Medulla oblongata (tissue), 1 donor: ENCODE data around the gene CLRN1.

Source experiments
- DNase-seq: peaks from one replicate; pipeline ENCODE4 v3.0.0-alpha.2; 2015; ENCODE audit errors: extremely low spot score

CLRN1 gene

DNA sequence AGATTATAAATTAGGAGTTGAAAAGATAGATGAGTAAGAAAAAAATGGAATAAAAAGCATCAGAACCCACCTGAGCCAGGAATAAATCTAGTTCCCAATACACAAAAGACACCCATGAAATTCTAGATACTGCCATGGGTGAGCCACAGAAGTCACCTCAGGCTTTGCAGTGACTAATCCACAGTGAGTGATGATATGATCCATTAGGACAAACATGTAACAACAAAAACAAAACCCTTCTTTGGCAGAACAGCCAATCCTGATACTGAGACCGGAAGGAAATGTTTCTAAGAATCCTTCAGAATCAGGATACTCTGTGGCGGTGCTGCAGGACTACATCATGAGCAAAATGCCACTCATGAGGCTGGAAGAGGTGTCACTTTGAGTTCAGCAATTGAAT, 52.3 kb downstream of the CLRN1 start:
- no peak for DNase-seq

DNA sequence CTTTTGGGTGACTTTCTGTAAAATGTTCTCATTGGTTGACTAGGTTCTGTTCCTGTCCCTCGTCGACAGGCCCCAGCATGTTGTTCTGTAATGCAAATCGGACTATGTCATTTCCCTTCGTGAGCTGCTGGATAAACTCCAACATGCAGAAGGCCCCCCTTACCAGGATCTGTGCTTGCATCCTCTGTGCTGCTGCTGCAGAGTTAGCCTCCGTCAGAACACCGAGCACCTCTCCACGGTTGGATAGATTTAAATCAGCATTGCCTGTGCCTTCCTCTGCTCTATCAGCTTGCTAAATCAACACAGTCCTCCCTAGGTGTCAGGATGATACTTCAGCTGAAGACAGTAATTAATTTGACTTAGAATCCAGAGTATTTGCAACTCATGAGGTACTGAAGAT, 54.6 kb downstream of the CLRN1 start:
- no peak for DNase-seq

DNA sequence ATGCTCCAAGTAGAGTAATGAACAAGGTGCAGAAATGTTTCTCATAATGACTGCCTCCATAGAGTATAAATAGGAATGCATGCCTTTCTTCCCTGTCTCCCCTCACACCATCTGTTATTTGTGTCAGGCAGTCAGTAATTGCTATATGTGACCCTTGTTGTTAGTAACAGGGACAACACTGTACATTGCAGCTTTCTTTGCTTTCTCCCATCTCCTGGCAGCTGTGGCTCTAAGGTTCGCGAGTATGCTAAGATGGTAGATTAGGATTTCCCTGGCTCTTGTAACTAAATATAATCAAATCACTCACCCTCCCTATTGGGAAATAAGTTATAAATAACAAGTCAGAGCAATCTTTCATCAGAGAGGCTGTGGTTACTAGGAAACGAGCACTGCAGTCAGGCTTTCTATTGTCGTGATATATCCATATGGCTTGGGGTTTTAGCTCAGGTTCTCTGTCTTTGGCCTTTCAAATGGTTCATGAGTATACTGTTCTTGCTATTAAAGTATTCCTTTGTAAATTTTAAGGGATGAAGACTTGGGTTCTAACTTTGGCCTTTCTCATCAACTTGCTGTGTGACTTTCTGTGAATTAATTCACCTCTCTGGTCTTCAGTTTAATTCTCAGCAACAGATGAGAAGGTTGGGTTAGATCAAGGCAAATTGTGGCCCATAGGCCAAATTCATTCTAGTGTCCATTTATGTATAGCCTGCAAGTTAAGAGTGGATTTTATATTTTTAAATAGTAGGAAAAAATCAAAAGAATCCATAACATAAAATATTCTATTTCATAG, 59.2 kb downstream of the CLRN1 start:
- no peak for DNase-seq

DNA sequence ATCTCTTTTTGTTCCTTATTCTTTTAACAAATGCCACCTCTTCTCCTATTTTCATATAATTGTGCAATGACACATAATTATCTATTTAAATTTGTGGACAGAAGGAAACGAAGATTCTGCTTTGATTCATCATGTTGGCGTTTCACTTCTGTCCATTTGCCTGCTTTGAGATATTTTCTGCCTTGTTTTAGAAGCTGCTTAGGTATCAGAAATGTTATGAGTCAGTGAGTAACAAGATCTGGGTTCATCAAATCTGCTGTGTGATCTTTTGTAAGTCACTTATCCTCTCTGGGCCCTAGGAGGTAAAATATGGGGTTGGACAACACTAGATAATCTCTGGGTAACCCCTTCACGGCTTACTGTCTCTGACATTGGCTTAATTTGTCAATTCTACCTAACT, 60.0 kb downstream of the CLRN1 start:
- DNase-seq: no peak

DNA sequence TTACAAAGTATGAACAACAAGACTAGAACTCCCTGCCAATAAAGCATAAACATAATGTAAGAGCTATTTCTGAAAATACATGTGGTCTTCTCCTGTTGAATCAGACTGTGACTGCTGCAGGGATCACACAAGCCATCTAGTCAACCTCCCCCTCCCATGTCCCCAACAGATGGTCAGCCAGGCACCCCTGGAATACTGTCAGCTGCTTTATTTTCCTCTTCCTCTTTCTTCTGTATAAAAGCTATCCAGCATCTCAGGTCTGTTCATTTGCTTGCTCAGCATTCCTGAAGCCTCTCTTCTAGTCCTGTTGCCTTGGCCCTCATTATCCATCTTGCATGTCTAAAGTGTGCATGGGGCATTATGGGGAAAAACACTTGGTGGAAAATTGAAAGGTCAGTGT, 60.8 kb downstream of the CLRN1 start:
- no peak for DNase-seq

DNA sequence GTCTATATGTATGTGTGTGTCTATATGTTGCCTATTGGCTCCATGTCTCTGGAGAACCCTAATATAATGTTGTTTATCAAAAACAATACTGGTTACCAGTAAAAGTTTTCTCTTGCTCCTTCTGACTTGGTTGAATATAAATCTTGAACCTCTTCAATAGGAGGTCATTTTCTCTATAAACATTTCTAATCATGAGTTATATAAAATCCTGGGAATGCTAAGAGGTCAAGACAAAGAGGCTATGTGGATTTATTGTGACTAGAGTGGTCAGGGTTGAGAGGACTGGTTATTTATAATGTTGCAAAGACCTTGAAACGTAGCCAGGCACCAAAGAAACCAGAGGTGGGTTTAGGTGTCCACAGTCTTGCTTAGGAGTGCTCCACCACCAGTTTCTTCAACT, 66.1 kb downstream of the CLRN1 start:
- DNase-seq: no peak

DNA sequence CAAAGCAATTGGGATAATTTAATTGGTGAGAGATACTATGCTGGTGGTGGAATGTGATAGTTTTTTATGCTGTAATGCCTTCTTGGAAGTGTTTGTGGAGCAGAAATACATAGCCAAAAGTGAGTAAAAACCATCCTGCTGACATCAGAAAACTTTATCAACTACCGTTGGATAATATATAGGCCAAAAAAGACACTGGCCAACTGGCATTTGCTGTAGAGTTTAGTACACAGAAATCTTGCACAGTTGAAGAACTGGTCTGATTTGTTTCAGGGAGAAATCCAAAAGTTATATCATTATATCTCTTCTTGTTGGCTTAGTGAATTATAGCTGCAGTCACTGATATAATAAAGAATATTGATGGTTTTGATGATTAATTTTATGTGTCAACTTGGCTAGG, 66.8 kb downstream of the CLRN1 start:
- no peak for DNase-seq

DNA sequence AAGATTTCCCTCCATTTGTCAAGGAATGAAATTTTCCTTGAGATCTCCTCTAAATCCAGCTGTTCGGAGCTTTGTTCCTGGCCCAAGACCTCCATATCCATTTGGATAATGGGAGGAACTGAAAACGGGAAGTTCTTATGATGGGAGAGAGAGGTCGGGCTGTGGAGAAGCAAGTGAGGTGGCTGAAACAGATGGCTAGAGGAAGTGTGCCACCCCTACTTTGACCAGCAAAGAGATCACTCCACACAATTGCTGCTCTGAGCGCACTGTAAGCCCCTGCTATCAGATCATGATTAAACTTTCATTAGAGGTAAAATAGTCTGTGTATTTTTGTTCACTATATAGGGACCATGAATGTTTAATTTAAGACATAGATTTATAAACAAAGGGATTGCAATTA, 67.2 kb downstream of the CLRN1 start, which contains the start of gene MINDY4B:
MINDY4B (minus strand) TSS at position 101 of the 400 bp plus-strand sequence; CDS start at position 101, 0 bp downstream.
- no peak for DNase-seq

DNA sequence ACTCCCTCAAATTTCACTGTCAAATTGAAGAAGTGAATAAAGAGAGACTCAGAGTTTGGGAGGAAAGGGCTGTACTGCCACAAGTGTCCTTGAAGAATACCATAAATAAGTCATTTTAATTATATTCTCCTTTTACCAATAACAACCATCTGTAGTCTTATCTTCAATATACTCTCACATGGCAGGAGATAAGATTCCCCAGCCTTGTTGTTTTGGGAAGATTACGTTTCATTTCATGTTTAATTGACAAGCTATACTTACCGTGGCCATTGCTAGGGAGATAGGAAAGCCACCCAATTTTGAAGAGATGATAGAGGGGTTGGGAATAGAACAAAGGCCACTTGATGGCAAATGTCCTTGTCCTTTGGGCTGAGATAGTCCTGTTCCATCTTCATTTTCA, 69.5 kb downstream of the CLRN1 start:
- DNase-seq: no peak

DNA sequence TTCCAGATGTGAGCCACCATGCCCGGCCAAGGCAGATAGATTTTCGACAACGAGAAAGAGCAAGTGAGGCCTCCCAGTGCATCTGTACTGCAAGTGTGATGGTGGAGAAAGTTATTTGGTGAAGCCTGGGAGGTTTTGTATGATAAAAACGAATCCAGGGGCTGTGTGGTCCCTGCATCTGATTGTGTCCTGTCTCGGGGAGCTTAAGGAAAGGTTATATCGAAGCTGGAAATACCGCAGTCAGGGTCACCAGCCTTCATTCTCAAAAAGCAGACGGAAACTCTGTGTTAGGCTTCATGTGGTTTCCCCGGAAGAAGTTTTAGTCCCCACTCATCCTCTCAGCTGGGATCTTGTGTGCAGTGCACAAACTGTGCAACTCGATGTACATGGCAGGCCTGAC, 70.7 kb downstream of the CLRN1 start:
- no peak for DNase-seq

DNA sequence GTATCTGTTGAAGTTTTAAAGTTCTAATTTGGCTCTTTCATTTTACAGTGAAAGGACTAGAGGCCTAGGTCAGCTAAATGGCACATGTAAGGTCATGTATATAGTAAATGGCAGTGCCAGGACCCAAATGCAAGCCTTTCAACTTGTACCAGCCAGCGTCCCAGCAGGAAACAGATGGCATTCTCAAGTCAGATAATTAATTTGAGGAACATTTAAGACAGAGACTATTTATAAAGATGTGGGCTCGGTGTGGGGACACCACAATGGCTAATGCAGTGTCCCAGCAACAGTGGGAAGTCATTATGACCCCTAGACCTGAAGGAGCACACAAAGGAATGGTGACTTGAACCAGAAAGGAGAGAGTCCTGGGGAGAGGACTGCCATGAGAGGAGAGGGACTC, 73.4 kb downstream of the CLRN1 start:
- no peak for DNase-seq

DNA sequence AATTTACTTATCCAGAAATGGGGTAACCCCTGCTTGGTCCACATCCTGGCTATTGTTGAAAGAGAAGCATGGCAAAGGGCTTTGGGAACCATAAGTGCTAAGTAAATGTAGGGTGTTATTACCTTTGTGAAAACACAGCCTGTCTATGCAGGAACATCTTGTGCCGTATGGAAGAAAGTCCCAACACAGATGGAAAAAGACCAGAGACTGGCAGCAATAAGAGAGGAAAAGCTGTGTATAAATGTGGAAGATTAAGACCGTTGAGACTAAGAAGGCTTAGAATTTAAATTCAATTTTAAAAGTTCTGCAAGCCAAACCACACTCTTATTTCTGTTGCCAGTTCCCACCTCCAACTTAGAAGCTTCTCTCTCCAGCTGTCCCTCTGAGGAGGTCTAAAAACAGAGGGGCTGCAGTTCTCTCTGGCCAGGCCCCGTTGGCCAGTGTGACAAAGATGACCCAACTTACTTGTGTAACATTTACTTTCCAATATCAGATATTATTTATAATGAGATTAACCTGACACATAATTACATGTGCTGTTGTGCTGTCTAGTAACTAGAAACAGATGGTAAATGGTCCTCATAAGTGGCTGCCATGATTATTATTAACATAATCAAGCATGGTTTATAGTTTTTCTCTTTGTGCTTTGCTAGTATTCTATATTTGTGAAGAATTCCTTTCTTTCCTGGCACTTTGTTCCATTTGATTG, 74.3 kb downstream of the CLRN1 start:
- no peak for DNase-seq

DNA sequence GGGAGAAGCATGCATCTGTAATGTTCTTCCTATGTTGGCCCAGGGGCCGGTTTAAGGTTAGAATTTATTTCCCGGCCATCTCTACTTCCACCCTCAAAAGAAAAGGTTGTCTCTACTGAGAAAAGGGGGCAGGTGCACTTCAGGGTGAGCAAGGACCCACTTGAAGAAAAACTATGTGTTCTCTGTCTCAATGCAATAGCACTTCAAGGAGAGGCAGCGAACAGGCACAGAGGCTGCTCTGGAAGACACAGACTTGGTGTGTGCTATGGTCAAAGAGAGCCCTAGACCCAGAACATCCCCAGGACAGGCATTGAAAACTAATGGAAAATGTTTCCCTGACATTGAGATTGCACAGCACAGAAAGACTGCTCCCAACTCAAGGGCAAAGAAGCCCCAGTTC, 74.9 kb downstream of the CLRN1 start:
- DNase-seq: no peak

DNA sequence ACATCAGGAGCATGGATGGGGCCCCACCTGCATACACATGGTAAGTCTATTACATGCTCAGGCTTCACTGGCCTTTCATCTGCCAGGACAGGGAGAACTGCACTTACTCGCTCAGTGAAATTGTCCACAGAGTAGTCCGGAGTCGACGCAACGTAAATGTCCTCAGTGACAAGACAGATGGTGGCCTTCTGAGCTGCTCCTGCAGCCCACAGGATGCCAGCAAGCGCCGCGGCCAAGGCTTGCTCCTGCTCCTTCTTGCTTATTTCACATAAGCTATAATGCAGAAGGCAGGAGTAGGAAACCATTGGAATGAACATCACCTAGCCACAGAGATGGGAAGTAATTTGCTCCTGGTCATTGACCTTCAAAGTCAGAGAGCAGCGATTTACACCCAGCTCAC, 81.7 kb downstream of the CLRN1 start:
- no peak for DNase-seq

DNA sequence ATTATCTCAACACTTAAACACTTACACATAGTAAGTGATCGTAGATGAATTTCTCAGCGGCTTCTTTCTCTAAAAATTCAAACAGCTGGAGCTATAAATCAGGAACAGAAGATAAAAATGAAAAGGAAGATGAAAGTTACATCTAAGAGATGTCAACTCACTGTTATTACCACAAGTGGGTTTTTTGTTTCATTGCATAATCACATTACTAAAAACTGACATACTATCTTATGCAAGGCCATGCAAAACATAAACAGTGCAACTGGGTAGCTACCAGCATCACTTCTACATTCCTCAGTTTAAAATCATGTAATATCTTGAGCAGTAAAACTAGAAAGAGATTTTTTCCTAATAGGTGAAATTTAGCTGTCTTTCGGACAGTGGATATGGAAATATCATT, 82.2 kb downstream of the CLRN1 start:
- DNase-seq: no peak

DNA sequence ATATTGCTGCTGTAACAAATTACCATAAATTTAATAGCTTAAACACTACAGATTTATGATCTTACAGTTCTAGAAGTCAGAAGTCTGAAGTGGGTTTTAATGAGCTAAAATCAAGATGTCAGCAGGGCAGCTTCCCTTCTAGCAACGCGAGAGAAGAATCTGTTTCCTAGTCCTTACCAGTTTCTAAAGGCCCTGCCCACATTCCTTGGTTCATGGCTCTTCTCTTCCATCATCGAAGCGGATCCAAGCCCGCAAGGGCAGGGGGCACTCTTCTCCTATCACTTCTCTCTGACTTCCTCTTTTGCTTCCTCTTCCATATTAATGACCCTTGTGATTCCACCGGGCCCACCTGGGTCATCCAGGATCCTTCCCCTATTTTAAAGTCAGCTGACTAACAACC, 83.4 kb downstream of the CLRN1 start:
- DNase-seq: no peak

DNA sequence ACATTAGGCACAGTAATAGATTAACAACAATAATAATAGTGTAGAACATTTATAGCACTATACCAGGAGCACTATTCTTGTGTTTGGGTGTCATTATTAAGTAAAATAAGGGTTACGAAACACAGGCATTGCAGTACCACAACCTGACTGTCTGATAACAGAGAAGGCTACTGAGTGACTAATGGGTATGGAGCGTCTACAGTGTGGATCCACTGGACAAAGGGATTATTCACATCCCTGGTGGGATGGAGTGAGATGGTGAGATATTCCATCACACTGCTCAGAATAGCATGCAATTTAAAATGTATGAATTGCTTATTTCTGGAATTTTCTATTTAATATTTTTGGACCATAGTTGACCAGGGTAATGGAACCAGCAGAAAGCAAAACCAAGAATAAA, 85.5 kb downstream of the CLRN1 start:
- no peak for DNase-seq

DNA sequence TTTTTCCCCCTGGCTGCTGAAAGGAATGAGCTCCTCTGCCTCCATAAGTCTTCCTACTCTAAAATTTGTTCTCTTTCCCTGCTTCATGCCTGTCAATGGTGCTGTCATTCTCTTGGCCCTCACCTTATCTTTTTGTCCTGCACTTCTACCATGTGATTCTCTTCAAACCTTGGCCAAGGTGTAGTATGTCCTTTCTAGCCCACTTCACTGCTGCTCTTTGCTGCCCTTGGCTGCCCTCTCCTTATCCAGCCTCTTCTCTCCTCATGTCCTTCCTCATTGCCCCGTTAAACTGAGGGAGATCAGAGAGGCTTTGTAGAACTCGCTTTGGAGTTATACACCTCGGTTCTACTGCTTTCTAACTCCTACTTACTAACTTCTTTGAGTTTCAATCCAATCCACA, 87.0 kb downstream of the CLRN1 start:
- DNase-seq: no peak

DNA sequence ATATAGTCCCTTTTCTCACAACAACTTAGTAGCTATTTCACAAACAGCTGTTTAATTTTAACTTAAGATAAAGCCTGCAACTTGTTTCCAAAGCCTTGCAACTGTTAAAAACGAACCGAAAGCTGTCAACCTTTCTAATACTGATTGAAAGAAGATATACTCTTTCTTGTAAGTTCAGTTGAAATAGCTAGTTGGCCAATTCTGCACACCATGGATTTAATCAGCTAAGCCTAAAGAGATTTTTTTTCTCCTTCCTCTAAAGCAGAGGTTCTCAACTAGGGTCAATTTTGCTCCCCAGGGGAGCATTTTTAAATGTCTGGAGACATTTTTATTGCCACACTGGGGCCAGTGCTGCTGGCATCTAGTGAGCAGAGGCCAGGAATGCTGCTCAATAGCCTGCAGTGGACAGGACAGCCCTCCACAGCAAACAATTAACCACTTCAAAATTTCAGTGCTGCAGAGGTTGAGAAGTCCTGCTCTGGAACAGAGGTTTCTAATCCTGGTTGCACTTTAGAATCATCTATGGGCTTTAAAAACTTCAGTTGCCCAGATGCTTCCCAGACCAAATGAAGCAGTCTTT, 93.4 kb downstream of the CLRN1 start:
- DNase-seq: no peak

DNA sequence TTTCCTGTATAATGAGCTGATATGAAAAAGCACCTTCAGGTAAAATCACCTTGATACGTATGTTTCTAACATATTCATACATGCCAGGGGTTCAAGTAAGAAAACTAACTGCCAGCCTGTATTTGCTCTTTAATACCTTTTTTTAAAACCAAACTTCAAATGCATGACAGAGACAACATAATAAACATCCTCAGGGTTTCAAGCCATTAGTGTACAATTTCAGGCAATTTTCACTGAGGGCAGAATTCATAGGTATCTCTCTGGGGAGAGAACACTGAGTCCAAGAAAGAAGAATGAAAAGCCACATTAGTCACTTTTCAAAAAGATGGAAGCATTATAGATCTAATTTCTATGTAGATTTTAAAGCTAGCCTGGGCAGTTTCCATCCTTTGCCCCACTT, 94.2 kb downstream of the CLRN1 start:
- no peak for DNase-seq

DNA sequence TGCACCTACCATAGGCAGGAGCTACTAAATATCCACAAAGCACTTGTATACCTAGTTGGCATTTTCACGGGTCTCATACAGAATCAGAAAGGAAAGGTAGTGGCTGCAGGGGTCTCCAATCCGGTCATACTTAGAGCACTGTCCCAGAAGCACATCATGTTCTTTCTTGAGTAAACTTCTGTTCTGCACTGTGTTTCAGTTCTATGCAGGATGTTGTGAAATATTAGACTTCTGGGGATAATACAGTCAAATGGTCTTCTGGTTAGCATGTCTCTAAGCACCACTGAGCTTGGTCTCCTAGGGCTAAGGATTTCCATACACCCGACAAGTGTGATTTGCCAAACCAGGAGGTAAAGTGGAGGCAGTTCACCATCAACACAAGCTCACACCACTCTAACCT, 95.2 kb downstream of the CLRN1 start:
- no peak for DNase-seq

DNA sequence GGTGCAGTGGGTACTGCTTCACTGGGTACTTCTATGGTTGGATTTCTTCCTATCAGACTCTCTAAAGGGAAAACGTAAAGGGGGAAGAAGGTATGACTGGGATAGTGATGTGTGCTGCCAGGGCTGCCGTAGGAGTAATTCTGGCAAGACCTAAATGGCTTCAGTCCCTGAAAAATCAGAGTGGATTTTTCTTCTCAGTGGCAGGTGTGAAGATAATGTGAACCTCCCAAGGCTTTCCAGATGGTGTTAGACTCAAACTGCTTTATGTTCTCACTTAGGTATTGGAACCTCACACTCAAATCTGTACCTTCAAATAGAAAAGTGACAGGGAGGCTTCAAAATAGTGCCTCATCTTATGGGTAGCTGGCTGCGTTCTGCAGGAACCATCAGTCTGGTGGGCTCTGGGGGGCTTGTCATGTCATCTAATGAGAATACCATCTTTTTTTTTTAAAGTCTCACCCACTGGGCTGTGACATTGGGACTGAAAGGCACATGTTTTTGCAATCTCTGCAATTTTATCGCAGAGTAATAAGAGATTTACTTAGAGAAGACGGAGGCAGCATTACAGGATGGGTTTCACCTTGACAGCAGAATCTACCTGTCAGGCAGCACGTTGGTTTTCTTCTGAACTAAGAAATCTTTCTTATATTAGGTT, 95.8 kb downstream of the CLRN1 start:
- DNase-seq: no peak
